ENCODE measurements around the gene FOXO3. TPM values are rescaled to one million over a fixed set of nuclear protein-coding genes. Genes with fewer than 3 reads are reported as not detected.

The FOXO3 gene
- polyA plus RNA-seq, 1 of the 3 experiments (the other 2 are of a cell fraction): 8.1 TPM

DNA sequence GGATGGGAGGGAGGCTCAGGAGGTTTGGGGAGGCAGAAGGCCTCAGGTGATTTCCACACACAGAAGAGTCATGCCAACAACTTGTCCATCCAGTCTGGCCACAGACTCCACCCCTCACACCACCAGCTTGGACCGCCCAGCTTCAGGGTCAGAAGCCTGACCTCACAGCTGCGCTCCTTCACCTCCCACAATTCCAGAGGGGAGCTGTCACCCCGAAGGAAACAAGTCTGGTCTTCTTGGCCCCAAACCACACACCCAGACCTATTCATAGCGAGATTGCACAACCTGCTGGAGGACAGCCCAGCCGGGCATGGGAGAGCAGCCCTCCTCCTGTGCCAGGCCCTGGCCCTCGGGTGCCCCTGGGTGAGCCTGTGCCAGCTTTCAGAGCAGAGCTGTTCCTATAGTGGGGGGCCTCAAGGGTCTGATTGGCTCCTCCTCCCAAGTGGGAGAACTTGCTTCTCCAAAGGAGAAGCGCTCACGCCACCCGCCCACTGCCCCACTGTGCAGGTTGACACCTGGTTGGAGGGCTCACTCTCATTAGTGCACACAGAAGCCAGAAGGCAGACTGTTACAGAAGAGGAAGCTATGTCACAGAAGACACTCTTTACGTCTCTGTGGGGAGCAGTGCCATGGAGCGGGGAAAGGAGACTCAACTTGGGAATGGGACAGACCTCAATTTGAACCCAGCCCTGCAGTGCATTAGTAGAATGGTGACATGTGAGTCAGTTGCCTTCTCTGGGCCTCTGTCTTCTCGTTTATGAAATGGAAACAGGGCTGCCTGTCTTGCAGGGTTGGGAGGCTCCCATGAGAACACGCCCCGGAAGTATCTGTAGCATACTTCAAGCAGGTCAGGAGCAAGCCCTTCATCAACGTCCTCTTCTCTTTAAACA lies 128.8 kb downstream of the FOXO3 start:
- H3K27me3 ChIP-seq (ENCODE audit: insufficient read depth): no peaks in the 10 kb centered on the region
- no peak overlapping the region for H3K27ac ChIP-seq (ENCODE audit: low read depth in 2 of 2, low read length in 1 of 2)
- DNase-seq: no peak
- no peak overlapping the region for H3K4me3 ChIP-seq (ENCODE audit: low read depth in 2 of 2, low read length in 1 of 2)
- no peaks in the 10 kb centered on the region for H3K79me2 ChIP-seq (ENCODE audit: insufficient read depth)
- CTCF ChIA-PET: no interaction called here
- H3K9me2 ChIP-seq: no peaks in the 10 kb centered on the region
- H4K20me1 ChIP-seq (ENCODE audit: insufficient read depth): peaks cover 8% of the 10 kb centered on the region; the same call in 1 of the 2 replicates
- H2AFZ ChIP-seq (ENCODE audit: low read depth): no peak overlapping the region
- H3K9me3 ChIP-seq: no peaks in the 10 kb centered on the region
- H3K4me2 ChIP-seq: no peak overlapping the region
- POLR2A ChIA-PET: no interaction called here
- TF ChIP-seq RAD21 (IDR thresholded peaks at IDR 0.05; ENCODE audit: low read length): no peak
- peak; percentile 44 for TF ChIP-seq NFIC (IDR thresholded peaks at IDR 0.05; ENCODE audit: borderline replicate concordance)
- WGBS (ENCODE audit: low lambda C conversion rate): 81% methylated on average over 12 of the region's 15 CpGs
- H3K9ac ChIP-seq: no peak overlapping the region
- H3K4me1 ChIP-seq (ENCODE audit: control insufficient read depth in 1 of 2, insufficient read depth in 2 of 2, low read depth in 1 of 2, low read length in 1 of 2): peaks cover 6 to 28% of the 10 kb centered on the region in 2 experiments; a peak in 3 of 4 replicates
- no peaks in the 10 kb centered on the region for H3F3A ChIP-seq (replicated peaks; ENCODE audit: insufficient read depth)
- H3K36me3 ChIP-seq (replicated peaks in 1 of 2; ENCODE audit: control insufficient read depth in 1 of 2, insufficient read depth in 2 of 2, low read length in 1 of 2): peaks cover 8 to 12% of the 10 kb centered on the region in 2 experiments

- Histone ChIP-seq H2AFZ (ENCODE audit: low read depth) (no peak overlapping the region), H3K27me3 (ENCODE audit: insufficient read depth) (no peaks in the 10 kb centered on the region), H3K9me2 (no peaks in the 10 kb centered on the region), H3K36me3 (replicated peaks in 1 of 2; ENCODE audit: control insufficient read depth in 1 of 2, insufficient read depth in 2 of 2, low read length in 1 of 2) (peaks cover 8 to 10% of the 10 kb centered on the region in 2 experiments), H3K9me3 (no peaks in the 10 kb centered on the region), H3K4me2 (no peak overlapping the region), H3K9ac (no peak overlapping the region), H4K20me1 (ENCODE audit: insufficient read depth) (peaks cover 6% of the 10 kb centered on the region; the same call in 1 of the 2 replicates), H3K4me3 (ENCODE audit: low read depth in 2 of 2, low read length in 1 of 2) (no peak overlapping the region), H3K79me2 (ENCODE audit: insufficient read depth) (no peaks in the 10 kb centered on the region), H3F3A (replicated peaks; ENCODE audit: insufficient read depth) (no peaks in the 10 kb centered on the region), H3K27ac (ENCODE audit: low read depth in 2 of 2, low read length in 1 of 2) (no peak overlapping the region), H3K4me1 (ENCODE audit: control insufficient read depth in 1 of 2, insufficient read depth in 2 of 2, low read depth in 1 of 2, low read length in 1 of 2) (peaks cover 0 to 18% of the 10 kb centered on the region in 2 experiments; a peak in 2 of 4 replicates)
- ChIA-PET CTCF (interaction anchor here (1.2 kb wide), 1 partner anchor 91 kb away, joined by 3 read pairs; no protein-coding TSS in a partner anchor), POLR2A (no interaction called here)
- no peak for DNase-seq
- TF ChIP-seq RAD21 (IDR thresholded peaks at IDR 0.05; ENCODE audit: low read length) (no peak), FOXM1 (IDR thresholded peaks at IDR 0.05; ENCODE audit: low read depth) (no peak)
- TF ChIP-seq, protein P1, sequence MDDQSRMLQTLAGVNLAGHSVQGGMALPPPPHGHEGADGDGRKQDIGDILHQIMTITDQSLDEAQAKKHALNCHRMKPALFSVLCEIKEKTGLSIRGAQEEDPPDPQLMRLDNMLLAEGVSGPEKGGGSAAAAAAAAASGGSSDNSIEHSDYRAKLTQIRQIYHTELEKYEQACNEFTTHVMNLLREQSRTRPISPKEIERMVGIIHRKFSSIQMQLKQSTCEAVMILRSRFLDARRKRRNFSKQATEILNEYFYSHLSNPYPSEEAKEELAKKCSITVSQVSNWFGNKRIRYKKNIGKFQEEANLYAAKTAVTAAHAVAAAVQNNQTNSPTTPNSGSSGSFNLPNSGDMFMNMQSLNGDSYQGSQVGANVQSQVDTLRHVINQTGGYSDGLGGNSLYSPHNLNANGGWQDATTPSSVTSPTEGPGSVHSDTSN (IDR thresholded peaks at IDR 0.05): no peak
- WGBS (ENCODE audit: low lambda C conversion rate): 89% methylated on average over 6 of the region's 6 CpGs
Observed at GRCh38 chr6:108690326-108691049, 129.8 kb downstream of the FOXO3 start.

- Histone ChIP-seq H4K20me1 (ENCODE audit: insufficient read depth) (no peaks in the 10 kb centered on the region), H3K9me2 (no peaks in the 10 kb centered on the region), H3K4me3 (ENCODE audit: low read depth in 2 of 2, low read length in 1 of 2) (no peak overlapping the region), H3F3A (replicated peaks; ENCODE audit: insufficient read depth) (no peaks in the 10 kb centered on the region), H3K79me2 (ENCODE audit: insufficient read depth) (no peaks in the 10 kb centered on the region), H3K27me3 (ENCODE audit: insufficient read depth) (no peaks in the 10 kb centered on the region), H3K4me1 (ENCODE audit: control insufficient read depth in 1 of 2, insufficient read depth in 2 of 2, low read depth in 1 of 2, low read length in 1 of 2) (peaks cover 0 to 8% of the 10 kb centered on the region in 2 experiments; a peak in 1 of 4 replicates), H3K9ac (no peak overlapping the region), H3K4me2 (no peak overlapping the region), H2AFZ (ENCODE audit: low read depth) (no peak overlapping the region), H3K27ac (ENCODE audit: low read depth in 2 of 2, low read length in 1 of 2) (no peak overlapping the region), H3K36me3 (replicated peaks in 1 of 2; ENCODE audit: control insufficient read depth in 1 of 2, insufficient read depth in 2 of 2, low read length in 1 of 2) (peaks cover 0 to 4% of the 10 kb centered on the region in 2 experiments), H3K9me3 (no peaks in the 10 kb centered on the region)
- ChIA-PET CTCF (no interaction called here), POLR2A (no interaction called here)
- WGBS (ENCODE audit: low lambda C conversion rate): 100% methylated on average over 2 of the region's 2 CpGs
- no peak for DNase-seq
- no peak for TF ChIP-seq YY1 (IDR thresholded peaks at IDR 0.05; ENCODE audit: low read depth)
- no peak for TF ChIP-seq RAD21 (IDR thresholded peaks at IDR 0.05; ENCODE audit: low read length)
- no peak for TF ChIP-seq EZH2phosphoT487 (IDR thresholded peaks at IDR 0.05; ENCODE audit: borderline replicate concordance, low read depth)
- TF ChIP-seq MAX (IDR thresholded peaks at IDR 0.05; ENCODE audit: low read depth): no peak
Observed at GRCh38 chr6:108693430-108694154, 132.9 kb downstream of the FOXO3 start.

All from SK-N-SH (cell line).